Measurements from ENCODE around the gene USP7. TPM values are rescaled to one million over a fixed set of nuclear protein-coding genes. Genes with fewer than 3 reads are reported as not detected.

USP7 gene
- total and polyA plus RNA-seq, 3 donors from 2014 or later, result 159 to 173 (median 172) TPM

- no peaks in the 10 kb centered on the region for H3K9me3 ChIP-seq
- DNase-seq, result no peak
- H3K36me3 ChIP-seq (ENCODE audit: low read depth, missing control alignments), result no peaks in the 10 kb centered on the region
- H3K27ac ChIP-seq, result no peak overlapping the region
- no peaks in the 10 kb centered on the region for H3K27me3 ChIP-seq
- peaks cover 23% of the 10 kb centered on the region for H3K4me1 ChIP-seq
- 66 to 81% methylated on average over 10 to 11 of the region's 11 CpGs for WGBS, 2 donors
- no peak overlapping the region for H3K4me3 ChIP-seq
- intact Hi-C loops (cut with DNase I; ENCODE audit: low total_unique reads), result no loop called here
- TF ChIP-seq CTCF (IDR thresholded peaks at IDR 0.05) (no peak), POLR2A (IDR thresholded peaks at IDR 0.05) (no peak)
Measured at GRCh38 chr16:8941718-8942344, 21.9 kb downstream of the USP7 start.

DNA sequence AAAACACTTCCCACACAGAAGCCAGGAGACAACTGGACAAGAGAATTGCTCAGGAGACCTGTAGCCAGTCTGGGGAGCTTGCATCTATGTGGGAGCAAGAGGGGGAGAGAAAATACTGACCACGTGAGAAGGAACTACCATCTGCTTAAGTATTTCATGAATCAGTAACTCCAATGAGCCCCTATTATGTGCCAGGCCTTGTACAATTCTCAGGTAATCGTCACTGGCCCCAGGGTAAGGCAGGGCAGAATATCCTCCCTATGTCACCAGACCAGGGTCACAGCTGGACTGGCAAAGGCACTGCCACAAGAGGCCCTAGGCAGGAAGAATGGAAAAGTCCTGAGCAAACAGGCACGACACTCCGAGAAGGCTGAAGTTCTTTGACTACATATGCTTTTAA is 25.9 kb downstream of the USP7 start:
- no peak for TF ChIP-seq POLR2A (IDR thresholded peaks at IDR 0.05)
- TF ChIP-seq CTCF (IDR thresholded peaks at IDR 0.05), result no peak
- 53 to 88% methylated on average over 3 to 4 of the region's 4 CpGs for WGBS, 2 donors
- intact Hi-C loops (cut with DNase I; ENCODE audit: low total_unique reads), result no loop called here
- H3K36me3 ChIP-seq (ENCODE audit: low read depth, missing control alignments), result no peaks in the 10 kb centered on the region
- no peak overlapping the region for H3K27ac ChIP-seq
- peaks cover 21% of the 10 kb centered on the region for H3K4me1 ChIP-seq
- no peaks in the 10 kb centered on the region for H3K27me3 ChIP-seq
- no peak overlapping the region for H3K4me3 ChIP-seq
- DNase-seq, result no peak
- no peaks in the 10 kb centered on the region for H3K9me3 ChIP-seq

DNA sequence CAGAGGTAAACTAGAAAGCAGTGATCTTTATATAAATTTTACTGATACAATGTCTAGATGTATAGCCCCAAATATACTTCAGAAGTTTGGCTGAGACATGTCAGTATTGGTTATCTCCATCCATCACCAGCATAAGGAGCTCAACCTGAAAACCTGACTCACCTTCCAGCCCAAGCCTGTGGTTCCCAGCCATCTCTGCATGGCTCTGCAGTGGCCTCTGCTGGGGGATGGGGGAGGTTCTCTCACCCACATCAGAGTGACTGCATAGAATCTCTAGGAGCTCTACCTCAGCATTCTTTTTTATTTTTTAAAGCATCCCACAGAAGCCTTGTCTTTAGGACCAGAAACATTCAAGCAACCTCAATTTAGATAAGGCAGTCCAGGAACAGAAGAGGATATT is 27.3 kb downstream of the USP7 start:
- Histone ChIP-seq H3K27me3 (no peaks in the 10 kb centered on the region), H3K36me3 (ENCODE audit: low read depth, missing control alignments) (no peaks in the 10 kb centered on the region), H3K4me1 (peaks cover 14% of the 10 kb centered on the region), H3K27ac (no peak overlapping the region), H3K9me3 (no peaks in the 10 kb centered on the region), H3K4me3 (no peak overlapping the region)
- TF ChIP-seq POLR2A (IDR thresholded peaks at IDR 0.05) (no peak), CTCF (IDR thresholded peaks at IDR 0.05) (peak in 1 of 3 experiments; percentile 35)
- peak; percentile 65 for DNase-seq
- intact Hi-C loops (cut with DNase I; ENCODE audit: low total_unique reads), result no loop called here

DNA sequence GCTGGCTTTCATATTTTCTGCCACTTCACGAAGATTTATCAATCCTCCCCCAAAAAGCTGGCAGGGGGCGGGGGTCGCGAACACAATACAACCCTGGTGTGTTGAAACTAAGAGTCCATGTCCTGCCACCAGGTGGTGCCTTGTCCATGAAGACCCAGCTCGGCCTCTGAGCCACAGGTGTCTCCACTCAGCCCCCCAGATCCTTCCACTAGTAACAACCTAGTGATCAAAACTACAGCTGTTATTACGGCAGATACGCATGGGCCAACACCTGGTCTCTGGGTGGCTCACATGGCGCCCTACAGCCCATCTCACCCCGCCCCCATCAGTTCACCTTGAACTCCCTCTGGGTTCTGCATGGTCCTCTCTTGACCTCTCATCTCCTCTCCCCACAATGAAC is 27.7 kb downstream of the USP7 start:
- no peaks in the 10 kb centered on the region for H3K27me3 ChIP-seq
- H3K27ac ChIP-seq, result no peak overlapping the region
- WGBS, 2 donors, result 85 to 89% methylated on average over 6 to 9 of the region's 9 CpGs
- H3K9me3 ChIP-seq, result no peaks in the 10 kb centered on the region
- H3K4me1 ChIP-seq, result peaks cover 14% of the 10 kb centered on the region
- no peak for DNase-seq
- H3K4me3 ChIP-seq, result no peak overlapping the region
- intact Hi-C loops (cut with DNase I; ENCODE audit: low total_unique reads), result no loop called here
- no peaks in the 10 kb centered on the region for H3K36me3 ChIP-seq (ENCODE audit: low read depth, missing control alignments)
- TF ChIP-seq POLR2A (IDR thresholded peaks at IDR 0.05), result no peak
- no peak for TF ChIP-seq CTCF (IDR thresholded peaks at IDR 0.05)

DNA sequence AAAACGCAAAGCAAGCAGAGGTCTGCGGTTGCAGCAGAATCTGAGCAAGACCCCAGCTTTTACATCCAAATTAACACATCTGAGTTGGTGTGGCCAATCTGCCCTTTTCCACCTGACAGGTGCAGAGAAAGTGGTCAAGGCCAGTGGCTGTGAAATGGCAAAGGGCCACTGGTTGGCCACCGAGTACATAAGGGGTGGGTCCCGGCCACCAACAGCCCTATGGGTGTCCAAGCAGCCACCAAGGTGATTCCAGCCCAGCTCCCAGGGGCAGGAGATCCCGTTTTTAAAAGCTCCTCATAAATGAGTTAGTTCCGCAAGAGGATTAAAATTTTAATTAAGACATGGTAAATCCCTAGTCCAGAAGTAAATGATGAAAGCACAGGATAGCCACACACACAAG is 29.1 kb downstream of the USP7 start:
- intact Hi-C loops (cut with DNase I; ENCODE audit: low total_unique reads), result no loop called here
- H3K27ac ChIP-seq, result no peak overlapping the region
- TF ChIP-seq POLR2A (IDR thresholded peaks at IDR 0.05) (no peak), CTCF (IDR thresholded peaks at IDR 0.05) (no peak)
- no peaks in the 10 kb centered on the region for H3K36me3 ChIP-seq (ENCODE audit: low read depth, missing control alignments)
- no peak for DNase-seq
- H3K27me3 ChIP-seq, result no peaks in the 10 kb centered on the region
- 70 to 76% methylated on average over 6 of the region's 6 CpGs for WGBS, 2 donors
- H3K9me3 ChIP-seq, result no peaks in the 10 kb centered on the region
- H3K4me1 ChIP-seq, result peaks cover 14% of the 10 kb centered on the region
- no peak overlapping the region for H3K4me3 ChIP-seq

Measured in testis (tissue), 3 donors.